Hepatocyte (in vitro differentiated cells): Measurements from ENCODE around the gene FER1L5. TPM values are rescaled to one million over a fixed set of nuclear protein-coding genes. Genes with fewer than 3 reads are reported as not detected.

ENCODE experiments used
- DNase-seq: peaks from one replicate; pipeline ENCODE4 v3.0.0-alpha.2; 2016; ENCODE audit warnings: low spot score
- H2AFZ ChIP-seq: fragments of 200-600 bp; sonication (generic); 2 replicates; pipeline ENCODE4 v1.6.0; 2016; ENCODE audit warnings: antibody characterized with exemption, mild to moderate bottlenecking
- H3K27ac ChIP-seq: fragments of 200-600 bp; sonication (generic); 2 replicates; pipeline ENCODE4 v1.5.1; 2016; ENCODE audit warnings: mild to moderate bottlenecking
- H3K27me3 ChIP-seq: fragments of 200-600 bp; sonication (generic); 2 replicates; pipeline ENCODE4 v1.6.1; 2016
- H3K36me3 ChIP-seq: fragments of 200-600 bp; sonication (generic); replicated peaks from 2 replicates; pipeline ENCODE4 v1.5.1; 2016; ENCODE audit warnings: low read depth; ENCODE audit not compliant: insufficient read depth
- H3K4me1 ChIP-seq: fragments of 200-600 bp; sonication (generic); 2 replicates; pipeline ENCODE4 v1.5.1; 2016; ENCODE audit warnings: mild to moderate bottlenecking, moderate library complexity; ENCODE audit not compliant: insufficient read depth
- H3K4me2 ChIP-seq: fragments of 200-600 bp; sonication (generic); 2 replicates; pipeline ENCODE4 v1.6.0; 2016
- H3K4me3 ChIP-seq: fragments of 200-600 bp; sonication (generic); 2 replicates; pipeline ENCODE4 v1.5.1; 2016; ENCODE audit warnings: mild to moderate bottlenecking
- H3K79me2 ChIP-seq: fragments of 200-600 bp; sonication (generic); 2 replicates; pipeline ENCODE4 v1.6.0; 2017; ENCODE audit warnings: mild to moderate bottlenecking
- H3K9me2 ChIP-seq: fragments of 200-600 bp; sonication (generic); replicated peaks from 2 replicates; pipeline ENCODE4 v1.6.0; 2017; ENCODE audit warnings: mild to moderate bottlenecking; ENCODE audit not compliant: insufficient read depth
- H3K9me3 ChIP-seq: fragments of 200-600 bp; sonication (generic); 2 replicates; pipeline ENCODE4 v1.5.1; 2016; ENCODE audit warnings: low read depth, mild to moderate bottlenecking
- H4K20me1 ChIP-seq: fragments of 200-600 bp; sonication (generic); 2 replicates; pipeline ENCODE4 v1.6.0; 2016; ENCODE audit warnings: mild to moderate bottlenecking; ENCODE audit not compliant: insufficient read depth, poor library complexity, severe bottlenecking
- EZH2 ChIP-seq: fragments of 200-600 bp; sonication (generic); IDR thresholded peaks from 2 replicates; pipeline ENCODE4 v1.6.1; 2016; ENCODE audit warnings: antibody characterized with exemption, mild to moderate bottlenecking, borderline replicate concordance
- EZH2phosphoT487 ChIP-seq: fragments of 200-600 bp; sonication (generic); IDR thresholded peaks from one replicate; pipeline ENCODE4 v1.6.1; 2018; ENCODE audit warnings: antibody characterized with exemption, mild to moderate bottlenecking, low read depth, moderate library complexity; ENCODE audit not compliant: unreplicated experiment, severe bottlenecking
- WGBS: methylation state at CpG from one replicate; pipeline ENCODE4 v1.1.6; 2016; ENCODE audit warnings: low lambda C conversion rate; ENCODE audit errors: missing lambda C conversion rate; 5-methylcytosine and 5-hydroxymethylcytosine counted together
- polyA plus RNA-seq: library from polyadenylated mRNA; unstranded; fragments of >200 nt; fragmentation: Nextera tagmentation; extraction: Ambion mirVana; gene quantifications from 2 replicates; pipeline ENCODE4 v1.2.1, GENCODE V29; 2016
- total RNA-seq: library from RNA; depleted of rRNA; stranded (reverse); fragments of >200 nt; gene quantifications from 2 replicates; pipeline ENCODE4 v1.2.3, GENCODE V29; 2014
- TF ChIP-seq, protein P1 (sequence below): fragments of 200-600 bp; sonication (generic); IDR thresholded peaks from 2 replicates; pipeline ENCODE4 v1.5.1; 2016; ENCODE audit warnings: antibody characterized with exemption, mild to moderate bottlenecking; ENCODE audit not compliant: poor library complexity

FER1L5 gene
- total and polyA plus RNA-seq, 2 experiments from 2014 or later, result 0.10 to 0.33 TPM

DNA sequence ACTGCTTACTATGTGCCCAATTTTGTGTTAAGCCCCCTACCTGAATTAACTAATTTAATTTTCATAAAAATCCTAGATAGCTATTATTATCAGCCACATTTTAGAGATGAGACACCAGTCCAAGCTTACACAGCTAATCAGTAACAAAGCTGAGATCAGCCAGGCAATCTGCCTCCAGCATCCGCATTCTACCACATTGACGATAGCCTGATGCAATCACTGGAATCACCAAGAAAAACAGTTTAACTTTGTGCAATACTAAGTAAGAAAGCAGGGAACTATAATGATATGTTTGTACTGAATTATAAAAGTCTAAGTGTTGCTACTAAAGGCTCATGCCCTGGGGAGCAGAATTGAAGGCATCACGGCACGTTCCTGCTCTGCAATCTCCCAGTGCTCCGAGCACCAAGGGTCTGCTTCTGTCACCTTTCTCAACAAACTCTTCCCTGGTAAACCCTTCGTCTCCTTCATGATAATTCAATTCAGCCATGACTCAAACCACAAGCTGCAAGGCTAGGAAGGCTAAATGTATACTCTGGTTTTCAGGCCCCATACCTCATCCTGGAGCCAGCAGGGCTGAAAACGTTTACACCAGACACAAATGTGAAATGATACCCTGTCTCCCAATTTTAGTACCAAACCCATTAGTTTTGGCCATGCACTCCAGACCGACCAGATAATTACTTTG is 23.8 kb upstream of the FER1L5 start:
- TF ChIP-seq, protein P1, sequence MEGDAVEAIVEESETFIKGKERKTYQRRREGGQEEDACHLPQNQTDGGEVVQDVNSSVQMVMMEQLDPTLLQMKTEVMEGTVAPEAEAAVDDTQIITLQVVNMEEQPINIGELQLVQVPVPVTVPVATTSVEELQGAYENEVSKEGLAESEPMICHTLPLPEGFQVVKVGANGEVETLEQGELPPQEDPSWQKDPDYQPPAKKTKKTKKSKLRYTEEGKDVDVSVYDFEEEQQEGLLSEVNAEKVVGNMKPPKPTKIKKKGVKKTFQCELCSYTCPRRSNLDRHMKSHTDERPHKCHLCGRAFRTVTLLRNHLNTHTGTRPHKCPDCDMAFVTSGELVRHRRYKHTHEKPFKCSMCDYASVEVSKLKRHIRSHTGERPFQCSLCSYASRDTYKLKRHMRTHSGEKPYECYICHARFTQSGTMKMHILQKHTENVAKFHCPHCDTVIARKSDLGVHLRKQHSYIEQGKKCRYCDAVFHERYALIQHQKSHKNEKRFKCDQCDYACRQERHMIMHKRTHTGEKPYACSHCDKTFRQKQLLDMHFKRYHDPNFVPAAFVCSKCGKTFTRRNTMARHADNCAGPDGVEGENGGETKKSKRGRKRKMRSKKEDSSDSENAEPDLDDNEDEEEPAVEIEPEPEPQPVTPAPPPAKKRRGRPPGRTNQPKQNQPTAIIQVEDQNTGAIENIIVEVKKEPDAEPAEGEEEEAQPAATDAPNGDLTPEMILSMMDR, result no peak
- TF ChIP-seq EZH2, result no peak
- TF ChIP-seq EZH2phosphoT487, result no peak
- H3K4me3 ChIP-seq, result no peak overlapping the region
- peak overlapping the region; percentile 52 for H3K27ac ChIP-seq
- H3K36me3 ChIP-seq, result no peaks in the 10 kb centered on the region
- H3K9me2 ChIP-seq, result no peaks in the 10 kb centered on the region
- no peaks in the 10 kb centered on the region for H4K20me1 ChIP-seq
- H2AFZ ChIP-seq, result no peak overlapping the region
- no peaks in the 10 kb centered on the region for H3K9me3 ChIP-seq
- H3K79me2 ChIP-seq, result peaks cover 26% of the 10 kb centered on the region
- no peak for DNase-seq
- H3K4me2 ChIP-seq, result no peak overlapping the region
- H3K4me1 ChIP-seq, result no peaks in the 10 kb centered on the region
- 82% methylated on average over 8 of the region's 8 CpGs for WGBS
- no peaks in the 10 kb centered on the region for H3K27me3 ChIP-seq

DNA sequence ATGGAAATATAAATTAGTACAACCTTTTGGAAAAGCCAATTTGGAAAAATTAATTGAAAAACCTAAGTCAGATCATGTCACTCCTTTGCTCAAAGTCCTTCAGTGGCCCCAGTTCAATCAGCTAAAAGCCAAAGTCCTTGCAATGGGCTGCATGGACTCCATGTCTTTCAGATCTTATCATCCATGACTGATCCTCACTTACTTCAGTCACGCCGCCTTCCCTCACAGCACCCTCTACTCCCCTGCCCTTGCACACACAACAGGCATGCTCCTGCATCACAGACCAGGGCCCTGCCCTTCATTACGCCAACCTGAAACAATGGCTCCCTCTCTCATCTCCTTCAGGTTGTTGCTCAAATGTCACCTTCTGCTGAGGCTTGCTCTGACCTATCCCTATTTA is 20.0 kb upstream of the FER1L5 start:
- H3K4me1 ChIP-seq, result no peaks in the 10 kb centered on the region
- no peak overlapping the region for H3K4me3 ChIP-seq
- no peaks in the 10 kb centered on the region for H3K9me3 ChIP-seq
- no peaks in the 10 kb centered on the region for H3K36me3 ChIP-seq
- H4K20me1 ChIP-seq, result no peaks in the 10 kb centered on the region
- WGBS, result 92% methylated on average over 3 of the region's 3 CpGs
- DNase-seq, result no peak
- H3K27me3 ChIP-seq, result no peaks in the 10 kb centered on the region
- H3K27ac ChIP-seq, result peak overlapping the region; percentile 15
- TF ChIP-seq EZH2 (no peak), EZH2phosphoT487 (no peak)
- TF ChIP-seq, protein P1, result no peak
- no peak overlapping the region for H3K4me2 ChIP-seq
- peaks cover 51% of the 10 kb centered on the region for H3K79me2 ChIP-seq
- H2AFZ ChIP-seq, result no peak overlapping the region
- no peaks in the 10 kb centered on the region for H3K9me2 ChIP-seq

- H3K9me2 ChIP-seq, result no peaks in the 10 kb centered on the region
- no peak for DNase-seq
- H3K36me3 ChIP-seq, result no peaks in the 10 kb centered on the region
- H3K79me2 ChIP-seq, result peaks cover 56% of the 10 kb centered on the region
- H3K27me3 ChIP-seq, result no peaks in the 10 kb centered on the region
- no peak overlapping the region for H3K4me3 ChIP-seq
- 91% methylated on average over 3 of the region's 3 CpGs for WGBS
- H3K27ac ChIP-seq, result peak overlapping the region; percentile 15
- H3K9me3 ChIP-seq, result no peaks in the 10 kb centered on the region
- H3K4me2 ChIP-seq, result no peak overlapping the region
- no peaks in the 10 kb centered on the region for H3K4me1 ChIP-seq
- TF ChIP-seq, protein P1, result no peak
- TF ChIP-seq EZH2phosphoT487 (no peak), EZH2 (no peak)
- no peaks in the 10 kb centered on the region for H4K20me1 ChIP-seq
- H2AFZ ChIP-seq, result no peak overlapping the region
Measured at GRCh38 chr2:96623116-96623515, 19.4 kb upstream of the FER1L5 start.
